GM12878 (cell line): ENCODE data around the gene ZBTB3. TPM values are rescaled to one million over a fixed set of nuclear protein-coding genes. Genes with fewer than 3 reads are reported as not detected.
A peak's percentile ranks its signal among the peaks of the same experiment; 100 is the strongest.

ENCODE experiments used
- ATF2 ChIP-seq: IDR thresholded peaks from 2 replicates; pipeline ENCODE4 v1.6.1; 2012; ENCODE audit warnings: low read length, inconsistent platforms
- BMI1 ChIP-seq: fragments of 450-650 bp; IDR thresholded peaks from 2 replicates; pipeline ENCODE4 v1.6.1; 2016; ENCODE audit warnings: mild to moderate bottlenecking, moderate library complexity, borderline replicate concordance
- CHD1 ChIP-seq: IDR thresholded peaks from 2 replicates; pipeline ENCODE4 v1.6.1; 2012; ENCODE audit warnings: low read depth, low read length, improper control_type of control experiment
- ELK1 ChIP-seq: IDR thresholded peaks from 2 replicates; pipeline ENCODE4 v1.6.1; 2012; ENCODE audit warnings: low read depth, low read length, improper control_type of control experiment
- JUNB ChIP-seq: IDR thresholded peaks from 2 replicates; pipeline ENCODE4 v1.6.1; 2016; ENCODE audit warnings: antibody characterized with exemption, mild to moderate bottlenecking
- MYC ChIP-seq: IDR thresholded peaks from 2 replicates; pipeline ENCODE4 v1.6.1; 2011; ENCODE audit warnings: mild to moderate bottlenecking, low read length, moderate library complexity, inconsistent platforms; ENCODE audit not compliant: insufficient read depth, insufficient replicate concordance, insufficient read length, severe bottlenecking
- NFIC ChIP-seq: IDR thresholded peaks from 2 replicates; pipeline ENCODE4 v1.6.1; 2012; ENCODE audit warnings: low read depth, mild to moderate bottlenecking, inconsistent platforms, low read length, moderate library complexity
- PAX5 ChIP-seq: IDR thresholded peaks from 2 replicates; pipeline ENCODE4 v1.6.1; 2011; ENCODE audit warnings: low read depth, low read length, borderline replicate concordance
- RELB ChIP-seq: fragments of 450-650 bp; IDR thresholded peaks from 2 replicates; pipeline ENCODE4 v1.6.1; 2017; ENCODE audit warnings: low read depth, mild to moderate bottlenecking, moderate library complexity
- REST ChIP-seq: IDR thresholded peaks from 2 replicates; pipeline ENCODE4 v1.6.1; 2012; ENCODE audit warnings: mild to moderate bottlenecking, low read depth, low read length
- RFX5 ChIP-seq: IDR thresholded peaks from 2 replicates; pipeline ENCODE4 v1.6.1; 2011; ENCODE audit warnings: low read depth, low read length, improper control_type of control experiment
- SKIL ChIP-seq: fragments of 450-650 bp; IDR thresholded peaks from 2 replicates; pipeline ENCODE4 v1.6.1; 2017; ENCODE audit warnings: mild to moderate bottlenecking, low read depth, inconsistent platforms; ENCODE audit not compliant: poor library complexity, severe bottlenecking
- TBL1XR1 ChIP-seq: IDR thresholded peaks from 2 replicates; pipeline ENCODE4 v1.6.1; 2012; ENCODE audit warnings: low read depth, low read length, improper control_type of control experiment
- ZBTB4 ChIP-seq: fragments of 450-650 bp; formaldehyde crosslinking; IDR thresholded peaks from 2 replicates; pipeline ENCODE4 v1.4.0; 2022; ENCODE audit warnings: mild to moderate bottlenecking, moderate library complexity
- ZNF217 ChIP-seq: fragments of 450-650 bp; IDR thresholded peaks from 2 replicates; pipeline ENCODE4 v1.6.1; 2017; ENCODE audit warnings: antibody characterized with exemption, mild to moderate bottlenecking
- polyA plus RNA-seq, 11 experiments: library from polyadenylated mRNA; depleted of rRNA in 4 of 11; unstranded in 6 of 11; stranded (reverse) in 5 of 11; fragments of >200 nt; fragmentation: Nextera tagmentation in 4 of 11; fragmentation: Illumina TruSeq in 1 of 11; extraction: Ambion mirVana in 4 of 11; extraction: Trizol in 1 of 11; gene quantifications; 1 replicate in 1 of 11; 2 replicates in 10 of 11; pipeline versions ENCODE4 v1.2.1 to v1.2.3, GENCODE V29; 2011 to 2016; ENCODE audit warnings: inconsistent platforms in 2 of 11, missing spikeins in 2 of 11, low read depth in 1 of 11
- total RNA-seq, 4 experiments: library from RNA; depleted of rRNA in 3 of 4; stranded (reverse); fragments of >200 nt in 3 of 4; fragmentation: Illumina TruSeq in 1 of 4; extraction: Trizol in 1 of 4; gene quantifications; 2 replicates each; pipeline versions ENCODE4 v1.2.1 to v1.2.3, GENCODE V29; 2013 to 2021

Gene ZBTB3
- total and polyA plus RNA-seq, 10 of the 15 experiments (the other 5 are each of a cell fraction or from before 2014, with no cell fraction given): 1.4 to 7.7 (median 4.8) TPM

- no peak for TF ChIP-seq ZBTB4 (CRISPR knock-in tag)
- TF ChIP-seq NFIC: no peak
- TF ChIP-seq SKIL: peak; percentile 54
- TF ChIP-seq PAX5: 0 out of 2 replicates have a peak, but pooled peaks have one; percentile 46
- peak; percentile 76; the same call in 1 of the 2 replicates for TF ChIP-seq TBL1XR1
- TF ChIP-seq JUNB: no peak
- TF ChIP-seq ELK1: peak; percentile 90
- no peak for TF ChIP-seq ZNF217
- TF ChIP-seq BMI1: no peak
- no peak for TF ChIP-seq ATF2
- TF ChIP-seq CHD1: 0 out of 2 replicates have a peak, but pooled peaks have one; percentile 71
- TF ChIP-seq MYC: no peak
- no peak for TF ChIP-seq REST
- peak; percentile 97 for TF ChIP-seq RELB
- no peak for TF ChIP-seq RFX5
Observed at GRCh38 chr11:62709247-62710000, 44.5 kb downstream of the ZBTB3 start (continued).
